SKM-1 (cell line): Measurements from ENCODE around the gene OTC.

Experiments
- DNase-seq: peaks from one replicate; lab custom pipeline; 2025; ENCODE audit not compliant: unreplicated experiment; lab: John Stamatoyannopoulos, UW

Gene OTC

DNA sequence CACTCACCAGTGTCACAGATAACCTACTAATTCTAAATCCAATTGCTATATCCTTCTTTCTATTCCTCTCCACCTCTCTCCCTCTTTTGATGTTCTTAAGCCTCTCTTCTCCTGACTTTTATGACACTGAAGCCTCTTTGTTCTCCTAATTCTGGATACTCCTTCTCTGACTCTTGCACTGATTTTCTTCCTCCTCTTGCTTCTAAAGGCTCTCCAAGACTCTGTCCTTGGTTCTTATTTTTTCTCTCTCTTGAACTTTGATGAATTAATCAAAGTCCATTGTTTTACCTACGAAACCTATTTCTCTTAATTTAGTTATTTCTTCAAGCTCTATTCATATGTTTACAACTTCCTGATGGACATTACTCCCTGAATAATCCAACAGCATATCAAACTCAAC lies 113.3 kb downstream of the OTC start:
- DNase-seq: no peak

DNA sequence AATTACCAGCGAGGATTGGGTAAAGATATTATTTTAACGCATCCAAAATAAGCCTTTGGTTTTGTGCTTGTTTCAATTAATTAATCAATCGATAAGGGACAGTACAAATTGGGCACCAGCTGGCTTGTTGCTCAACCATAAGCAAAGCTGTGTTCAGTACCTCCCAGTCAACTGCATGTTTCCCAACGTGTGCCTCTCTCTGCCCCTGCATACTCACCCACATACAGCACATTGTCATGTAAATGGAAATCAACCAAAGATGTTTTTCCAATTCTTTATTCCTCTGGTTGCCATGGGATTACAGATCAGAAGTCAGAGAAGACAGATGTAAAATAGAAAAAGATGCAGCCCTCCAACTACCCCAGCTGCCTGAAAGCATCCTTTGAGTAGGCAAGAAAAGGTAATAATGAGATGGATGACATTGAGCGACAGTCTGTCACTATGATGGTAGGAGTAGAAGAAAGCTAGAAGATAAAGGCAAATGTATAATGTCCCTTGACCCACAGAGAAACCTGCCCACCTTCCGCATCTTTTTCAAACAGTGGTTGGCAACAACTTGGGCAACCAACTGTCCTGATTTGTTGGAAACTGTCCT lies 116.3 kb downstream of the OTC start:
- no peak for DNase-seq
